DOHH2 (cell line): ENCODE results near the gene KMT2C.

Experiments
- EZH2phosphoT487 ChIP-seq: fragments of 200-600 bp; sonication (generic); IDR thresholded peaks from 2 replicates; pipeline ENCODE4 v1.6.1; 2017; ENCODE audit warnings: borderline replicate concordance, mild to moderate bottlenecking, antibody characterized with exemption, low read length, moderate library complexity, mixed read lengths
- TF ChIP-seq, protein P1 (sequence below): fragments of 200-600 bp; sonication (generic); IDR thresholded peaks from one replicate; pipeline ENCODE4 v1.5.1; 2014; ENCODE audit warnings: antibody characterized with exemption, mild to moderate bottlenecking, low read depth, low read length; ENCODE audit not compliant: poor library complexity, severe bottlenecking

DNA sequence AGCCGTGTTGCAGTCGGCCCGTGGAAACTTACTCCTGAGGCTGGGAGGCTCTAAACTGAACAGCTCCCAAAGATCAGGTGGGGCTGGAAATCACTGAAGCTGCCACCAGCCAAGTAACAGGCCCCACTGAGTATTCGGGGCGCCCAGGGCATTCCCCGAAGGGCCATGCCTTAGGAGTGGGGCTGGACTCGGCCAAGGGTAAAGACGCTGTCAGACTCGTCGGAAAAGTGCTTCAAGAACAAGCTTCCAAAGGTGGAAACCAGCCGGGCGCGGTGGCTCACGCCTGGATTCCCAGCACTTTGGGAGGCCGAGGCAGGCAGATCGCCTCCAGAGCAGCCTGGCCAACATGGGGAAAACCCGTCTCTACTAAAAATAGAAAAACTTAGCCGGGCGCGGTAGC lies 307.6 kb downstream of the KMT2C start:
- TF ChIP-seq, protein P1, sequence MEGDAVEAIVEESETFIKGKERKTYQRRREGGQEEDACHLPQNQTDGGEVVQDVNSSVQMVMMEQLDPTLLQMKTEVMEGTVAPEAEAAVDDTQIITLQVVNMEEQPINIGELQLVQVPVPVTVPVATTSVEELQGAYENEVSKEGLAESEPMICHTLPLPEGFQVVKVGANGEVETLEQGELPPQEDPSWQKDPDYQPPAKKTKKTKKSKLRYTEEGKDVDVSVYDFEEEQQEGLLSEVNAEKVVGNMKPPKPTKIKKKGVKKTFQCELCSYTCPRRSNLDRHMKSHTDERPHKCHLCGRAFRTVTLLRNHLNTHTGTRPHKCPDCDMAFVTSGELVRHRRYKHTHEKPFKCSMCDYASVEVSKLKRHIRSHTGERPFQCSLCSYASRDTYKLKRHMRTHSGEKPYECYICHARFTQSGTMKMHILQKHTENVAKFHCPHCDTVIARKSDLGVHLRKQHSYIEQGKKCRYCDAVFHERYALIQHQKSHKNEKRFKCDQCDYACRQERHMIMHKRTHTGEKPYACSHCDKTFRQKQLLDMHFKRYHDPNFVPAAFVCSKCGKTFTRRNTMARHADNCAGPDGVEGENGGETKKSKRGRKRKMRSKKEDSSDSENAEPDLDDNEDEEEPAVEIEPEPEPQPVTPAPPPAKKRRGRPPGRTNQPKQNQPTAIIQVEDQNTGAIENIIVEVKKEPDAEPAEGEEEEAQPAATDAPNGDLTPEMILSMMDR = no peak
- no peak for TF ChIP-seq EZH2phosphoT487
